OCI-LY7 (cell line): ENCODE measurements around the gene AP4B1.
A peak's percentile ranks its signal among the peaks of the same experiment; 100 is the strongest.

Source experiments
- CTCF ChIP-seq: fragments of 200-600 bp; sonication (generic); conservative IDR thresholded peaks from 2 replicates; pipeline ENCODE4 v1.5.1; 2014; ENCODE audit warnings: mild to moderate bottlenecking, antibody characterized with exemption, low read length, moderate library complexity, mixed read lengths
- EZH2phosphoT487 ChIP-seq: fragments of 200-600 bp; sonication (generic); IDR thresholded peaks from 2 replicates; pipeline ENCODE4 v1.6.1; 2018; ENCODE audit warnings: low read depth, borderline replicate concordance, mild to moderate bottlenecking, mixed run types, antibody characterized with exemption, low read length, moderate library complexity, mixed read lengths

- TF ChIP-seq CTCF (peak; percentile 26; the same call in 1 of the 2 replicates), EZH2phosphoT487 (no peak)
Observed at GRCh38 chr1:113905435-113905861, 849 bp upstream of the AP4B1 start.
